Measurements from ENCODE around the gene CARD9.

GRCh38 chr9:136363106-136363948 lies 10.1 kb downstream of the CARD9 start, which contains the start of gene DNLZ:
- peak; percentile 98 to 99 (median 99) for TF ChIP-seq CTCF (IDR thresholded peaks at IDR 0.05)
- peak; percentile 68 to 69 for TF ChIP-seq POLR2A (IDR thresholded peaks at IDR 0.05)

Data from Peyer's patch (tissue), 4 donors.